ENCODE data around the gene MEX3B.
"Not testable (repeated sequence)": the region's sequence is repeated elsewhere in the genome, so short reads cannot be mapped to it uniquely, and the experiment has no call there.

The MEX3B gene

DNA sequence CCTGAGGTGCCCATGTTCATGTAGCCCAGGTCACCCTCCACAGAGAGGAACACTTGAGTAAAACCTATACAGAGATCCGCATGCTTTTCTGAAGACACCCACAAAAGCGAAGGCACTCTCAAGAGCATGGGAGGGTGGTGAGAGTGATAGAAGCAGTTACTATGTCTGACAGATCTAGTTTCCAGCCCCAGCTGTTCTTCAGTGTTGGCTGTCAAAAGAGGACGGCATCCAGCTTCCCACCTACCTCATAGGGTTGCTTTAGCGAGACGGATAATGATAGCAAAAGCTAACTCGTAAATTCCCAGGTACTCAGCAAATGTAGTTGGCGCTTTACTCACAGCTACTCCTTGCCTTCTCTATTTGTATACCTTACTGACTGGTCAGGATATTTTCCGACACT is 3.0 kb upstream of the MEX3B start:
- DNase-seq (ENCODE audit: low spot score), result no peak

DNA sequence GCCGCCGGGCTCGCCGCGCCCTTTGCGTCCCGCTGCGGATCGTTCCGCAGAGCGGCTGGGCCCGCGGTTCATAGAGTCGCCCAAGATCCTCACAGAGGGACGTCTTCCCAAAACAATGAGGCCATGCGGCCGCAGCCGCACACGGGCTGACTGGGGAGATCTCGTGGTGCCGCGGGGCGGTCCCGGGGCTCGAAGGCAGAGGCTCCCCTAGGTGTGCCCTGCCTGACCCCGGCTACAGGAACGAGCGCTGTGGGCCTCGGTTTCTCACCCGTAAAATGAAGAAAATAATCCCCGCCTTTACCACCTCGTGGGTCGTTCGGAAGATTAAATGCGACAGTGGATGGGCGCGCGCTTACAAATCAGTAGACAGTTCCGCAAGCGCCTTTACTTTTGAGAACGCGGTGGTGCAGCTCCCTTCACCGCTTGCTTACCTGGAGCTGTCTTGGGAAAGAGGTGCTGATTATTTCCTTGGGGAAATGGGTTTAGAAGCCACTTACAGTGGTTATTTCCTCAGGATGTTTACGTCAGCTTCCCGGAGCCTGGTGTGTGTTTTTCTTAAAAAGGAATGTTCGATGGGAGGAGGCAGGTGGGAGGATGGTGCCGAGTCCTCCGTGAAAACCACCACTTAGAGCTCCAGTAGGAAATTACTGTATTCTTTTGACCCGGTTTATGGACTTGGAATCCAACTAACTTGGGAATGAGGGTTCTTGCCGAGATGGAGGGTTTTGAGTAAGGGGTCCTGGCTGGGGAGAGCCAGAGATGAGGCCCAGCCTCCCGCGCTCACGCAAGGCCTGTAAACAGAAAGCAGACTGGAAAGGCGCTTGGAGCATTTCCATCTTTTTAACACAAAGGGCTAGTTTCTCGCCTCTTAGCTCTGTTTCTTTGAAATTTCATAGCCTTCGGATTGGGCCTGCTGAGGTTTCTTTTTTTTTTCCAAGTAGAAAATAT is 1.9 kb upstream of the MEX3B start:
- DNase-seq (ENCODE audit: low spot score), result no peak

DNA sequence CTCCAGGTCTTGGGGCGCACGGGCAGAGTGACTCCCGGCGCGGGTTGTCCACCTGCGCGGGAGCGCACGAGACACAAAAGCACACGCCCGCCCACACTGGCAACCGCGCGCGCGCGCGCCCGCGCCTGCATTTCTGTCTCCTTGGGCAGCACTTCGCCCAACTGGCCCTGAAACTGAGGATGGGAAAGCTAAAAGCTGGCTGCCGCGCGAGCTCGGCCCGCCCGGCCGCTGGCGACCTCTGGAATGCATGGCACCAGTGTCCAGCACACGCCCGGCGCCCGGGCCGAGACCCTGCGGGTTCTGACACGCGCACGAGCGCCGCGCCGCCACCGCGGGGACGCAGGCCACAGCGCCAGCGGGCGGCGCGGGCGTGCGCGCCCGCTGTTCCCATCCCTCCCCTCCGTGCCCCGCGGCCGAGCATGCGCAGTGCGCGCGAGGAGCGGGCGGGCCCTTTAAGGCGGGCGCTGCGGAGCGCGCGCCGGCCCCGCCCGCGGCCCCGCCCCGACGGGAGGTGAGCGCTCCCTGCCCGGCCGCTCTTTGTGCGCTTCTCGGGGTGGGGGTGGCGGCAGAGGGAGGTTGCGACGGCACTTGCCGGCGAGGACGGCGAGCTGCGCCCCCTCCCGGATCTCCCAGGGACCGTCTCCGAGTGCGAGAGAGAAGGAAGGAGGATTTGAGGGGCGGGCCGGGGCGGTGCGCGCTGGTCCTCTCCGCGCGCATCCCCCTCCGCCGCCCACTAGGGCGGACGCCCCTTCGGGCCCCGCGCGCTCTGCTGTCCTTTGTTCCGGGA is 1.0 kb upstream of the MEX3B start:
- peak; percentile 76 for DNase-seq (ENCODE audit: low spot score)

DNA sequence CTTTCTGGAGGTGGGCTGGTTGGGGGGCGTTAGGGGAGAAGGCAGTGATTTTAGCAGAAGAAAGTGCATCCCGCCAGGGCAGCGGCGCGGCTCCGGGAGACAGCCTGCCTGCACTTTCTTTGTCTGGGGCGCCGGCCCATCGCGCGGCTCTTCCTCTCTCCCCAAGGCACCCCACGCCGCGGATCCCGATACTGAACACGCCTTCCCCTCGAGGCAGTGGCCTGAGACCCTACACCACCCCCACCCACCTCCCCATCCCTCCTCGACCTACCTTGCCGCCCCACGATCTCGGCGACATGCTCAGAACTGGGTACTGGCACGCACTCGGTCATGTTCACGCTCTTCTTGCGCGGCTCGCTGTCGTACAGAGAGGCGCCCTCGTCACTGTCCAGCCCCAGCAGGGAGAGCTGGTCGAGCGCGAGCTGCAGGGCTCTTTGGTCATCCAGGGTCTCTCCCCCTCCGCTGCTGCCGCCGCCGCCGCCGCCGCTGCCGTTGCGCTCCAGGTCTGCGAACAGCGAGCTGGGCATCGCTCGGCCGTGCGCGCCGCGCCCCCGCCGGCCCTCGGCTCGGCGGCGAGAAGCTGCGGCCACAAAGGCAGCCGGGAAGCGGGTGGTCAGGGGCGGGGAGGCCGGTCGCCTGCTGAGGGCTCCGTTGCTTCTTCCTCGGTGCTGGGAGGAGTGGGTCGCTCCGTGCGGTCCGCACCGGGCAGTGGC is 483 bp downstream of the MEX3B start:
- DNase-seq (ENCODE audit: low spot score), result peak; percentile 36

- no peak for DNase-seq (ENCODE audit: low spot score)
These were observed 1.2 kb downstream of the MEX3B start for GRCh38 chr15:82044373-82045178.

- DNase-seq (ENCODE audit: low spot score), result no peak
These were observed 1.9 kb downstream of the MEX3B start for GRCh38 chr15:82043796-82044372.

DNA sequence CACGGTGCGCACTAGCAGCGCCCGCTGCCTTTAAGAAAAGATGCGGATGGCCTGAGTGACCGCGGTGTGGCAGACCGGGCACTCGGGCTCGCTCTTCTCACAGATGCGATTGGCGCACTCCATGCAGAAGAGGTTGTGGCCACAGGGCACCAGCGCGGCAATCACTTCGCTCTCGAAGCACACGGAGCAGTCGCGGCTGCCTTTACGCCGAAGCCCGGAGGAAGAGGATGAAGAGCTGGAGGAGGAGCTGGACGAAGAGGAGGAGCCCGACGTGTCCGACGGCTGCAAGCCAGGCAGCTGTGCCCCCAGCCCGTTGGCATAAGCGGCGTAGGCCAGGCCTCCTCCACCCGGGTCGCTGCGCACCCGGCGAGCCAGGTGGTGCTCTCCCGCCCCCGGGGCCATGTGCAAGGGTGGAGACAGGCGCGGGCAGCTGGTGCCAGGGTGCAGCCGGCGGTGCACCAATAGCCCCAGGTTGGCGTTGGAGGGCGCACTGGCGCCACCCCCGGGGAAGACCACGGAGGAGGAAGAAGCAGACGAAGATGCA is 2.6 kb downstream of the MEX3B start:
- no peak for DNase-seq (ENCODE audit: low spot score)

- DNase-seq (ENCODE audit: low spot score), result peak; percentile 70
These were observed 5.0 kb downstream of the MEX3B start for GRCh38 chr15:82040862-82041261.

DNA sequence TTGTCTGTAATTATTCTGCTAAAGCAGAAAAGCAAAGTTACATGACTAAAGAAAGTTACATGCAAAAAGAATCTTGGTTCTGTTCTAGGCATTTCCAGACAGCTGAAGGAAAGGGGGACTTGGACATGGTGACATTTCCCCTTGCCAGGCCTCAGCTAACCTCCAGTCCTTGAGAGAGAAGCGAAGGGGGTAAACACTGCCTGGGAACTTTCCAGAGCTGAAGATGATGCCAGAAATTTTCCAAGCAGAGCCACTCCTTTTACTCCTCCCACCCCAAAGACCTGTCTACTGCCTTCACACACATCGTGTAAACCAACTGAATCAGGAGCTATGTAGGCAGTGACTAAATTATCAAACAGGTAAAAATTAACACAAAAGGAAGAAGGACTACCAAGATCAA is 5.4 kb downstream of the MEX3B start:
- no peak for DNase-seq (ENCODE audit: low spot score)

DNA sequence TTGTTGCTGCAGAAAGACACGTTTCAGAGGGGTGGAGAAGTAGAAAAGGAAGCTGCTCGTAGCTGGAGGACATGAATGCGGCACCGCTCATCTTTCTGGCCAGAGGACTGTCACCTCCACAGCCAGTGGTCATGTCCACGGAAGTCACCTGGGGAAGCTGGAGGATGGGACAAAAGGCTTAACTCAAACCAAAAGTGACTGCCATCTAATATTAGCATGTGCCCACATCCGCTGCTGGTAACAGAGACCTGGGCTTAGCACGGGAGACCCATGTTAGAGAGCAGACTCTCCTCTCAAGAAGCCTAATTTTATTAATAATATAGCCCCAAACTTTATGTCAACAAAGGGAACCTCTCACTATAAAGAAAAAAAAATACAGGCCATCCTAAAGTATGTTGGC is 5.9 kb downstream of the MEX3B start:
- no peak for DNase-seq (ENCODE audit: low spot score)

GRCh38 chr15:82036461-82036860 is 9.4 kb downstream of the MEX3B start:
- no peak for DNase-seq (ENCODE audit: low spot score)

DNA sequence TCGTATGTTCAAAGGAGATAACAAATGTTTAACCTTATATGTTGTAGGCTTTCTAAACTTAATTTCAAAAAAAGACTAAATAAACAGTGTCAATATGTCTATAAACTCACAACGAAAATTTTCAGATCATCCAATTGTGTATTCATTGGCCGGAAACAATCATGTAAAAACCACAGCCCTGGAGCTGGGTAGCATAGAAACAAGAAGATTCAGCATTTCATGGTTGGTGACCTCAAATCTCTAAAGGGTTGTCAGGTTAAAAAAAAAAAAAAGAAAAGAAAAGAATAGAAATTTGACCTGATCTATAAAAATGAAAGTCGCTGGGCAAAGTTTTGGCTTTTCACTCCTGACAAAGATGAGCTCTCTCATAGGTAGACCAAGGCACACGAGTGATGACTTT is 13.9 kb downstream of the MEX3B start:
- no peak for DNase-seq (ENCODE audit: low spot score)

DNA sequence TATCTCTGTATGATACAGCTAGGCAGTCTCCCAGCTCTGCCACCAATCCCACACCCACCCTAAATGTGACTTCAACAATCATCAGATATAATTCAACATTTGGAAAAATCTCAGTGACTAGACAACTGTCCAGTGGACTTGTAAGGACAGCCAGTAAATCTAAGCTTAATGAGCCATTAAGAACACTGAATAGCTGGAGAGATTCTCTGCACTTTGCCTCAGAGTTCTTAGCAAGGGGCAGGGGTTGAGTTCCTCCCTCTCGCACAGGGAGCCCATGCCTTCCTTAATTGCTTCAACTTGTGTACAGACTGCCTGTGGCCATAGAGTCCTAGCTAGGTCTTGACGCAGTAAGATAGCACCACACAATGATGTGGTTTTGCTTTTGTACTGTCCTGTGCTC is 15.6 kb downstream of the MEX3B start:
- no peak for DNase-seq (ENCODE audit: low spot score)

GRCh38 chr15:82028163-82028562 is 17.7 kb downstream of the MEX3B start:
- not testable (repeated sequence) for DNase-seq (ENCODE audit: low spot score)

GRCh38 chr15:82021992-82022391 is 23.8 kb downstream of the MEX3B start:
- DNase-seq (ENCODE audit: low spot score), result no peak

DNA sequence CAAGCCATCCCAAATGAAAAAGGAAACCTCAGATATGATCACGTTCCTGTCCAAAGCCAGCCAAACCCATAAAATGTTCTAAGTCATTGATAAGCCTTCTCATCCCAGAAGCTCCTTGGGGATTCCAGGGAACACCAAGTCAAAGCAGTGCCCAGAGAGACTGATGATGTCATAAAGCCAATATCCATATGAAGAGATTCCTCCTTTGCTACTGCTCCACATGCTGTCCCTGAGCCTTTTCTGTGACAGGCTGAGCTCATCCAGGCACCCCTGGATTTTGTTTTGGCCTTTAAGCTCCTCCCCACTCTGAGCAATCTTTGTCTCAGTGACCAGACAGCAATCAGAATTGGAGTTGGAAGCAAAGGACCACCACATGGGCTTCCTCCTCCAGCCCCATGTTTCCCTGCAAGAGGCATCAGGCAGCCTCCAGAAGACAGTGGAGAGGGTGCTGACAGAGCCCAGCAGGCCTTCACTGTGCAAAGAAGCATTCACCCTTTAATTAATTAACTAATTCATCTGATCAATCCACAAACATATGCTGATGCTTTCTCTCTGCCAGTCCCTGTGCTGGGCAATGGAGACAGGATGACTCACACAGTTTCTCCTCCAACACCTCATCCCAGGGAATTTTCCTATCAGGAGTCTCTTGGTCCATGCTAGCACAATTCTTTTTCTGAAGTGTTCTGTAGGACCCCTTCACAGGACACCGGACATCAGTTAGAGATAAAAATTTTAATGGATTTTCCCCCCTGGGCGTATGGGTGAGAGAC is 25.0 kb downstream of the MEX3B start:
- no peak for DNase-seq (ENCODE audit: low spot score)

GRCh38 chr15:82018201-82018600 is 27.6 kb downstream of the MEX3B start:
- DNase-seq (ENCODE audit: low spot score), result no peak

DNA sequence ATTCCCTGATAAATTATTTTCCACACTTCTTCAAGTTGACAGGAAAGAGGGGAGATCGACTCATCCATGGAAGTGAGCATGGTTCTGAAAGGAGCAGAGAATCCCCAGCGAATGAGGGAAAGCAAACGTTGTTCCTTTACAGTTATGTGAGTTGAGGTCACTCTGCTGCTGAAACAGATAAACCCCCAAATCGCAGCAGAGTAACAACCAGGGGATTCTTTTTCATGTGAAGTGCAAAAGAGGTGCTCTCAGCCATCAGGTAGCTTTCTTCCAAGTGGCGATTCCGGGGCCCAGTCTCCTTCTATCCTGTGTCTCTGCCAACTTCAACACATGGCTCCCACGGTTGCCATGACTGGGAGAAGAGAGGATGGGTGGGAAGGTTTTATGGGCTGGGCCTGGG is 28.2 kb downstream of the MEX3B start:
- no peak for DNase-seq (ENCODE audit: low spot score)

GRCh38 chr15:82014989-82015388 is 30.8 kb downstream of the MEX3B start:
- DNase-seq (ENCODE audit: low spot score), result no peak

GRCh38 chr15:82012908-82013307 is 32.9 kb downstream of the MEX3B start:
- no peak for DNase-seq (ENCODE audit: low spot score)

All from SW480 (cell line).